GM23338 (cell line): ENCODE measurements around the gene NR2C1.

Experiments used
- CREB1 ChIP-seq: fragments of 250-450 bp; sonication (Bioruptor Pico); IDR thresholded peaks from 2 replicates; pipeline ENCODE4 v1.5.0; 2020; ENCODE audit warnings: low read depth, mild to moderate bottlenecking, moderate library complexity
- EZH2 ChIP-seq: fragments of 200-600 bp; sonication (generic); IDR thresholded peaks from one replicate; pipeline ENCODE4 v1.8.0; 2017; ENCODE audit warnings: antibody characterized with exemption, mild to moderate bottlenecking, low read depth; ENCODE audit not compliant: unreplicated experiment
- EZH2phosphoT487 ChIP-seq: fragments of 200-600 bp; sonication (generic); IDR thresholded peaks from one replicate; pipeline ENCODE4 v1.8.1; 2018; ENCODE audit warnings: antibody characterized with exemption; ENCODE audit not compliant: unreplicated experiment
- JUNB ChIP-seq: IDR thresholded peaks from one replicate; pipeline ENCODE4 v1.6.1; 2016; ENCODE audit warnings: antibody characterized with exemption; ENCODE audit not compliant: unreplicated experiment
- NANOG ChIP-seq: IDR thresholded peaks from 2 replicates; pipeline ENCODE4 v1.6.1; 2016; ENCODE audit warnings: antibody characterized with exemption, borderline replicate concordance
- POLR2AphosphoS5 ChIP-seq: IDR thresholded peaks from 2 replicates; pipeline ENCODE4 v1.6.1; 2016; ENCODE audit warnings: antibody characterized with exemption, low read depth
- REST ChIP-seq: IDR thresholded peaks from one replicate; pipeline ENCODE4 v1.6.1; 2018; ENCODE audit warnings: antibody characterized with exemption; ENCODE audit not compliant: unreplicated experiment
- STAT1 ChIP-seq: IDR thresholded peaks from one replicate; pipeline ENCODE4 v1.6.1; 2016; ENCODE audit warnings: antibody characterized with exemption; ENCODE audit not compliant: unreplicated experiment
- ZNF114 ChIP-seq: fragments of 250-450 bp; sonication (Bioruptor Pico); IDR thresholded peaks from 2 replicates; pipeline ENCODE4 v1.5.0; 2020; ENCODE audit warnings: mild to moderate bottlenecking, moderate library complexity
- ZNF331 ChIP-seq: fragments of 250-450 bp; sonication (Bioruptor Pico); IDR thresholded peaks from 2 replicates; pipeline ENCODE4 v1.5.0; 2020; ENCODE audit warnings: low read depth, mild to moderate bottlenecking, moderate library complexity
- ZNF462 ChIP-seq: fragments of 250-450 bp; sonication (Bioruptor Pico); IDR thresholded peaks from 2 replicates; pipeline ENCODE4 v1.5.0; 2020; ENCODE audit warnings: mild to moderate bottlenecking, moderate library complexity
- TF ChIP-seq, protein P1 (sequence below), 2 experiments: fragments of 200-600 bp in 1 of 2; sonication (generic) in 1 of 2; conservative IDR thresholded peaks; 2 replicates each; pipeline versions ENCODE4 v1.5.1 to v1.6.1; 2016 to 2017; ENCODE audit warnings: antibody characterized with exemption in 2 of 2, low read depth in 2 of 2, mild to moderate bottlenecking in 2 of 2, moderate library complexity in 1 of 2
- TF ChIP-seq, protein P2 (sequence below): IDR thresholded peaks from 2 replicates; pipeline ENCODE4 v1.6.1; 2016; ENCODE audit warnings: antibody characterized with exemption

- TF ChIP-seq, protein P1, sequence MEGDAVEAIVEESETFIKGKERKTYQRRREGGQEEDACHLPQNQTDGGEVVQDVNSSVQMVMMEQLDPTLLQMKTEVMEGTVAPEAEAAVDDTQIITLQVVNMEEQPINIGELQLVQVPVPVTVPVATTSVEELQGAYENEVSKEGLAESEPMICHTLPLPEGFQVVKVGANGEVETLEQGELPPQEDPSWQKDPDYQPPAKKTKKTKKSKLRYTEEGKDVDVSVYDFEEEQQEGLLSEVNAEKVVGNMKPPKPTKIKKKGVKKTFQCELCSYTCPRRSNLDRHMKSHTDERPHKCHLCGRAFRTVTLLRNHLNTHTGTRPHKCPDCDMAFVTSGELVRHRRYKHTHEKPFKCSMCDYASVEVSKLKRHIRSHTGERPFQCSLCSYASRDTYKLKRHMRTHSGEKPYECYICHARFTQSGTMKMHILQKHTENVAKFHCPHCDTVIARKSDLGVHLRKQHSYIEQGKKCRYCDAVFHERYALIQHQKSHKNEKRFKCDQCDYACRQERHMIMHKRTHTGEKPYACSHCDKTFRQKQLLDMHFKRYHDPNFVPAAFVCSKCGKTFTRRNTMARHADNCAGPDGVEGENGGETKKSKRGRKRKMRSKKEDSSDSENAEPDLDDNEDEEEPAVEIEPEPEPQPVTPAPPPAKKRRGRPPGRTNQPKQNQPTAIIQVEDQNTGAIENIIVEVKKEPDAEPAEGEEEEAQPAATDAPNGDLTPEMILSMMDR (conservative IDR thresholded peaks at IDR 0.05; ENCODE audit: low read depth in 2 of 2) = no peak
- TF ChIP-seq POLR2AphosphoS5 (no peak), EZH2 (no peak), EZH2phosphoT487 (no peak), STAT1 (no peak), JUNB (no peak), REST (no peak), CREB1 (CRISPR knock-in tag) (no peak), ZNF114 (CRISPR knock-in tag) (no peak), ZNF462 (no peak), NANOG (no peak), ZNF331 (CRISPR knock-in tag) (no peak)
- TF ChIP-seq, protein P2, sequence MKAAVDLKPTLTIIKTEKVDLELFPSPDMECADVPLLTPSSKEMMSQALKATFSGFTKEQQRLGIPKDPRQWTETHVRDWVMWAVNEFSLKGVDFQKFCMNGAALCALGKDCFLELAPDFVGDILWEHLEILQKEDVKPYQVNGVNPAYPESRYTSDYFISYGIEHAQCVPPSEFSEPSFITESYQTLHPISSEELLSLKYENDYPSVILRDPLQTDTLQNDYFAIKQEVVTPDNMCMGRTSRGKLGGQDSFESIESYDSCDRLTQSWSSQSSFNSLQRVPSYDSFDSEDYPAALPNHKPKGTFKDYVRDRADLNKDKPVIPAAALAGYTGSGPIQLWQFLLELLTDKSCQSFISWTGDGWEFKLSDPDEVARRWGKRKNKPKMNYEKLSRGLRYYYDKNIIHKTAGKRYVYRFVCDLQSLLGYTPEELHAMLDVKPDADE = no peak
Measured at GRCh38 chr12:95116341-95116740, 42.9 kb upstream of the NR2C1 start.
